Activated naive CD8-positive, alpha-beta T cell treated with anti-CD3 and anti-CD28 coated beads for 36 hours (primary cell): ENCODE data around the gene RAB28. TPM values are rescaled to one million over a fixed set of nuclear protein-coding genes. Genes with fewer than 3 reads are reported as not detected.

Experiments used
- DNase-seq: peaks from one replicate; pipeline ENCODE4 v3.0.0; 2021
- H3K27ac Mint-ChIP-seq: one replicate; pipeline ENCODE4 v1.8.0; 2022; ENCODE audit warnings: mild to moderate bottlenecking, moderate library complexity, mixed read lengths
- H3K27me3 Mint-ChIP-seq: one replicate; pipeline ENCODE4 v1.8.0; 2022; ENCODE audit warnings: mild to moderate bottlenecking, mixed read lengths
- H3K36me3 Mint-ChIP-seq: one replicate; pipeline ENCODE4 v1.8.0; 2021; ENCODE audit warnings: mild to moderate bottlenecking, mixed read lengths
- H3K4me1 Mint-ChIP-seq: one replicate; pipeline ENCODE4 v1.8.0; 2021; ENCODE audit warnings: mixed read lengths
- H3K4me3 Mint-ChIP-seq: one replicate; pipeline ENCODE4 v1.8.0; 2022; ENCODE audit warnings: mild to moderate bottlenecking, moderate library complexity, mixed read lengths
- H3K9me3 Mint-ChIP-seq: one replicate; pipeline ENCODE4 v1.8.0; 2022; ENCODE audit warnings: mixed read lengths
- total RNA-seq, 2 experiments: library from RNA; stranded (reverse); gene quantifications; one replicate each; pipeline ENCODE4 v1.2.3, GENCODE V29; 2021

RAB28 gene
- total RNA-seq, 2 experiments from 2014 or later, result 13.6 to 15.8 TPM

DNA sequence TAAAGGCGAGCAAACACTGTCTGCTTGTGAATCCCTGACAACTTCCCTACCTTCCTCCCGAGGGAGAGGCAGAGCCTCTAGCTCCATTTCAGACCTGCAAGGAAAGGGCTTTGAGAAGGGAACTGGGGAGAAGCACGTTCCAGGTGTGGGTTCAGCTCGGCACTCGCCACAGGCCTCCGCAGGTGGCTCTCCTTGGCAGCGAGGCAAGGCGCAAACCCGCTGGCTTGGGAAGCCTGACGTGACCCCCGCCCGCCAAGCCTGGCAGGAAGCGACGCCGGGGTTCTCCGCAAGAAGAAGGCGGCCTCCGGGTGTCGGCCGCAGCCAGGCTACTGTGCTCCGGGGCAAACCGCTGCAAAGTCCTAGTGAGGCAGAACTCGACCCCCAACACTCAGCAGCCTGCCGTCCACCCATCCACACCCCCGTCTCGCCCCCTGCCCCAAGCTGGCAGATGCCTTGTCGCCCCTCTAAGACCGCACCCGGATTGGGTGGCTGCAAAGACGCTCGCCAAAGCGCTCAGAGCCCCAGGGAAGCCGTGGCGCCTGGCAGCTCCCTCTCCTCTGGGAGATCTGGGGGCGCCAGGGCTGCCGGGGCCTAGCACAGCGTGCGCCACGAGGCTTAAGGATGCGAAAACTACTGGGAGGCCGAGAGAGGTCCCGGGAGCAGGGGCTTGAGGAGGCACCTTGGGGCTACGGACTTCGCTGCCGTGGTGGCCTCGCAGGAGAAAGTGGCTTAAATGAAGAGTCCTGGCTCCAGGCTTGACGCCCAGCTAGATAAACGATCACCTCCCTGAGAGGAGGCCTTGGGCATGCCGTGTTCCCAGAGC, 38.4 kb upstream of the RAB28 start:
- peaks cover 13% of the 10 kb centered on the region for H3K36me3 Mint-ChIP-seq
- DNase-seq, result no peak
- H3K4me3 Mint-ChIP-seq, result peak overlapping the region; percentile 32
- peaks cover 83% of the 10 kb centered on the region for H3K27me3 Mint-ChIP-seq
- peaks cover 12% of the 10 kb centered on the region for H3K4me1 Mint-ChIP-seq
- no peaks in the 10 kb centered on the region for H3K9me3 Mint-ChIP-seq
- H3K27ac Mint-ChIP-seq, result no peak overlapping the region

- no peak for DNase-seq
- Mint-ChIP-seq H3K4me3 (no peak overlapping the region), H3K36me3 (peaks cover 11% of the 10 kb centered on the region), H3K27ac (no peak overlapping the region), H3K27me3 (peaks cover 77% of the 10 kb centered on the region), H3K4me1 (peaks cover 8% of the 10 kb centered on the region), H3K9me3 (no peaks in the 10 kb centered on the region)
Measured at GRCh38 chr4:13521047-13521446, 36.9 kb upstream of the RAB28 start.

GRCh38 chr4:13516315-13516860, 32.2 kb upstream of the RAB28 start:
- Mint-ChIP-seq H3K36me3 (no peaks in the 10 kb centered on the region), H3K4me3 (no peak overlapping the region), H3K9me3 (no peaks in the 10 kb centered on the region), H3K4me1 (no peaks in the 10 kb centered on the region), H3K27ac (no peak overlapping the region), H3K27me3 (peaks cover 72% of the 10 kb centered on the region)
- DNase-seq, result no peak

DNA sequence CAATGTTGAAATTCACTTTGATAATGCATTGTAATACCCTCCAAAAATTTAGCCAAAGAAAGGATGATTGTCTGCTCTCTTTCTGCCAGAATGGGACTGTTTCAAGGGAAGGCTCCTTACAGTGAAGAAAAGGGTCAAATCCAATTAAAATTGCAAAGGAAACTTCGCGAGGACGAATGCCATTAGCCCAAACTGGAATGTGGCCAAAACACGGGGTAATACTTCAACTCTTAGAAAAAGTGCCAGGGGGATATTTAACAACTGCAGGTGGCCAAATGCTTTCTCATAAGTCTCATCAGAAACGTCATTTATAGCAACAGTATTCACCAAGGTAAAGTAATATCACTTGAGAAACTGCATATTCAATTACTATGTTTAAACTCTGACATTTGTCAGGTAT, 31.1 kb upstream of the RAB28 start:
- Mint-ChIP-seq H3K9me3 (no peaks in the 10 kb centered on the region), H3K4me1 (no peaks in the 10 kb centered on the region), H3K27me3 (peaks cover 71% of the 10 kb centered on the region), H3K36me3 (no peaks in the 10 kb centered on the region), H3K4me3 (no peak overlapping the region), H3K27ac (no peak overlapping the region)
- DNase-seq, result no peak

GRCh38 chr4:13514722-13515121, 30.6 kb upstream of the RAB28 start:
- Mint-ChIP-seq H3K4me3 (no peak overlapping the region), H3K27ac (no peak overlapping the region), H3K27me3 (peaks cover 66% of the 10 kb centered on the region), H3K4me1 (no peaks in the 10 kb centered on the region), H3K36me3 (no peaks in the 10 kb centered on the region), H3K9me3 (no peaks in the 10 kb centered on the region)
- DNase-seq, result no peak

DNA sequence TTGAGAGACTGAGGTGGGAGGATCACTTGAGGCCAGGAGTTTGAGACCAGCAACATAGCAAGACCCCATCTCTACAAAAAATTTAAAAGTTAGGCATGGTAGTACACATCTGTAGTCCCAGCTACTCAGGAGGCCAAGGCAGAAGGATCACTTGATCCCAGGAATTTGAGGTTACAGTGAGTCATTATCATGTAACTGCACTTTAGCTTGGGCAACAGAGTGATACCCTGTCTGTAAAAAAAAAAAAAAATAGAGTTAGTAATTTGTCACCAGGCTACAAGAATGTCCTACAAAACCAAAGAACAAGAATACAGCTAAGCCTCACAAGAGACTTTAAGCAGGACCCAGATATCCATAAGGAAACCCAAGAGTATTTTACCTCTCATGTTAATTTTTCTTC, 27.0 kb upstream of the RAB28 start:
- Mint-ChIP-seq H3K4me1 (no peaks in the 10 kb centered on the region), H3K4me3 (no peak overlapping the region), H3K36me3 (no peaks in the 10 kb centered on the region), H3K27me3 (peaks cover 48% of the 10 kb centered on the region), H3K27ac (no peak overlapping the region), H3K9me3 (no peaks in the 10 kb centered on the region)
- DNase-seq, result no peak

DNA sequence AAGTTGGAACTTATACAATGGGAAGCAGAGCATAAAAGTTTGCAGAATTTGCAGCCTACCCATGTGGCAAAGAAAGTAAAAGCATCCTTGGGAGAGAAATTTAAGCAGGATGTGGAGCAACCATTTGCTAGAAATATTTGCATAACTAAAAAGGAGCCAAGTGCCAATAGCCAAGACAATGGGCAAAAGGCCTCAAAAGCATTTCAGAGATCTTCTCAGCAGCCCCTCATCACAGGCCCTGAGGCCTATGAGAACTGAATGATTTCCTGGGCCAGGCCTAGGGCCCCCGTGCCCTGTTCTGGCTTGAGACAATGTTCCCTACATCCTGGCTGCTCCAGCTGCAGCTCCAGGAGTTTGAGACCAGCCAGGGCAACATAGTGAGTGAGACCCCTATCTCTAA, 25.3 kb upstream of the RAB28 start:
- H3K36me3 Mint-ChIP-seq, result no peaks in the 10 kb centered on the region
- H3K27ac Mint-ChIP-seq, result no peak overlapping the region
- no peak for DNase-seq
- H3K9me3 Mint-ChIP-seq, result no peaks in the 10 kb centered on the region
- no peak overlapping the region for H3K4me3 Mint-ChIP-seq
- H3K4me1 Mint-ChIP-seq, result no peaks in the 10 kb centered on the region
- H3K27me3 Mint-ChIP-seq, result peaks cover 39% of the 10 kb centered on the region

GRCh38 chr4:13504374-13504773, 20.2 kb upstream of the RAB28 start:
- no peak for DNase-seq
- Mint-ChIP-seq H3K27ac (no peak overlapping the region), H3K9me3 (no peaks in the 10 kb centered on the region), H3K4me3 (no peak overlapping the region), H3K36me3 (no peaks in the 10 kb centered on the region), H3K27me3 (peaks cover 27% of the 10 kb centered on the region), H3K4me1 (no peaks in the 10 kb centered on the region)

GRCh38 chr4:13498469-13498868, 14.3 kb upstream of the RAB28 start:
- DNase-seq, result no peak
- Mint-ChIP-seq H3K4me1 (no peaks in the 10 kb centered on the region), H3K4me3 (no peak overlapping the region), H3K36me3 (no peaks in the 10 kb centered on the region), H3K9me3 (peaks cover 1% of the 10 kb centered on the region), H3K27ac (no peak overlapping the region), H3K27me3 (peaks cover 59% of the 10 kb centered on the region)

- H3K36me3 Mint-ChIP-seq, result no peaks in the 10 kb centered on the region
- H3K27ac Mint-ChIP-seq, result no peak overlapping the region
- H3K4me3 Mint-ChIP-seq, result no peak overlapping the region
- H3K9me3 Mint-ChIP-seq, result peaks cover 1% of the 10 kb centered on the region
- DNase-seq, result no peak
- peaks cover 61% of the 10 kb centered on the region for H3K27me3 Mint-ChIP-seq
- no peaks in the 10 kb centered on the region for H3K4me1 Mint-ChIP-seq
Measured at GRCh38 chr4:13496605-13497004, 12.5 kb upstream of the RAB28 start.

- H3K4me3 Mint-ChIP-seq, result no peak overlapping the region
- peaks cover 1% of the 10 kb centered on the region for H3K9me3 Mint-ChIP-seq
- H3K27ac Mint-ChIP-seq, result no peak overlapping the region
- no peaks in the 10 kb centered on the region for H3K36me3 Mint-ChIP-seq
- peaks cover 60% of the 10 kb centered on the region for H3K27me3 Mint-ChIP-seq
- no peak for DNase-seq
- H3K4me1 Mint-ChIP-seq, result no peaks in the 10 kb centered on the region
Measured at GRCh38 chr4:13495753-13496152, 11.6 kb upstream of the RAB28 start.

DNA sequence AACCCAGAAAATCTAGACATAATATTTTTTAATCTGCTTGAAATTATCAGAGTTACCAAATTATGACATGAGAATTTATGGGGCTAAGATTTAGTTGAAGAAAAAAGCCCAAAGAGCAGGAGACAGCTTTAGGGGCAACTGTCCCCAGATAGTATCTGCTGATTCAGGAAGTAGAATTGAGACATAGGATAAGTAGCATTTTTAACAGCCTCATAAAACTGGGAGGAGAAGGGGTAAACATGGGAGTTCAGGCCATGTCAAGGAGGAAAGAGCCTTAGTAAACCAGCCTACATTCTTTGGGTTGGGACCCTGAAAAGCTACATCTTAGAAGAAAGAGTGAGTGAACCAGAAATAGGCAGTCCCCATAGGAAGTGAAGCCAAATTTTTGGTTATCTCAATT, 9.7 kb upstream of the RAB28 start:
- H3K27me3 Mint-ChIP-seq, result peaks cover 66% of the 10 kb centered on the region
- H3K4me1 Mint-ChIP-seq, result no peaks in the 10 kb centered on the region
- H3K36me3 Mint-ChIP-seq, result no peaks in the 10 kb centered on the region
- no peak overlapping the region for H3K4me3 Mint-ChIP-seq
- peaks cover 1% of the 10 kb centered on the region for H3K9me3 Mint-ChIP-seq
- no peak for DNase-seq
- H3K27ac Mint-ChIP-seq, result no peak overlapping the region

- DNase-seq, result no peak
- no peak overlapping the region for H3K4me3 Mint-ChIP-seq
- peaks cover 1% of the 10 kb centered on the region for H3K9me3 Mint-ChIP-seq
- peaks cover 63% of the 10 kb centered on the region for H3K27me3 Mint-ChIP-seq
- H3K4me1 Mint-ChIP-seq, result no peaks in the 10 kb centered on the region
- H3K27ac Mint-ChIP-seq, result no peak overlapping the region
- H3K36me3 Mint-ChIP-seq, result no peaks in the 10 kb centered on the region
Measured at GRCh38 chr4:13492747-13493146, 8.6 kb upstream of the RAB28 start.

- H3K9me3 Mint-ChIP-seq, result no peaks in the 10 kb centered on the region
- peak overlapping the region; percentile 91 for H3K4me3 Mint-ChIP-seq
- peaks cover 21% of the 10 kb centered on the region for H3K4me1 Mint-ChIP-seq
- H3K36me3 Mint-ChIP-seq, result peaks cover 1% of the 10 kb centered on the region
- peaks cover 10% of the 10 kb centered on the region for H3K27me3 Mint-ChIP-seq
- H3K27ac Mint-ChIP-seq, result peak overlapping the region; percentile 97
- no peak for DNase-seq
Measured at GRCh38 chr4:13484749-13485221, 645 bp upstream of the RAB28 start.

- DNase-seq, result peak; percentile 17
- peaks cover 1% of the 10 kb centered on the region for H3K36me3 Mint-ChIP-seq
- peaks cover 24% of the 10 kb centered on the region for H3K4me1 Mint-ChIP-seq
- peak overlapping the region; percentile 91 for H3K4me3 Mint-ChIP-seq
- peak overlapping the region; percentile 64 for H3K27ac Mint-ChIP-seq
- H3K9me3 Mint-ChIP-seq, result no peaks in the 10 kb centered on the region
- H3K27me3 Mint-ChIP-seq, result peaks cover 5% of the 10 kb centered on the region
Measured at GRCh38 chr4:13483768-13484121, 395 bp downstream of the RAB28 start.
